Measurements from ENCODE around the gene ANKHD1.

Gene ANKHD1, protein sequence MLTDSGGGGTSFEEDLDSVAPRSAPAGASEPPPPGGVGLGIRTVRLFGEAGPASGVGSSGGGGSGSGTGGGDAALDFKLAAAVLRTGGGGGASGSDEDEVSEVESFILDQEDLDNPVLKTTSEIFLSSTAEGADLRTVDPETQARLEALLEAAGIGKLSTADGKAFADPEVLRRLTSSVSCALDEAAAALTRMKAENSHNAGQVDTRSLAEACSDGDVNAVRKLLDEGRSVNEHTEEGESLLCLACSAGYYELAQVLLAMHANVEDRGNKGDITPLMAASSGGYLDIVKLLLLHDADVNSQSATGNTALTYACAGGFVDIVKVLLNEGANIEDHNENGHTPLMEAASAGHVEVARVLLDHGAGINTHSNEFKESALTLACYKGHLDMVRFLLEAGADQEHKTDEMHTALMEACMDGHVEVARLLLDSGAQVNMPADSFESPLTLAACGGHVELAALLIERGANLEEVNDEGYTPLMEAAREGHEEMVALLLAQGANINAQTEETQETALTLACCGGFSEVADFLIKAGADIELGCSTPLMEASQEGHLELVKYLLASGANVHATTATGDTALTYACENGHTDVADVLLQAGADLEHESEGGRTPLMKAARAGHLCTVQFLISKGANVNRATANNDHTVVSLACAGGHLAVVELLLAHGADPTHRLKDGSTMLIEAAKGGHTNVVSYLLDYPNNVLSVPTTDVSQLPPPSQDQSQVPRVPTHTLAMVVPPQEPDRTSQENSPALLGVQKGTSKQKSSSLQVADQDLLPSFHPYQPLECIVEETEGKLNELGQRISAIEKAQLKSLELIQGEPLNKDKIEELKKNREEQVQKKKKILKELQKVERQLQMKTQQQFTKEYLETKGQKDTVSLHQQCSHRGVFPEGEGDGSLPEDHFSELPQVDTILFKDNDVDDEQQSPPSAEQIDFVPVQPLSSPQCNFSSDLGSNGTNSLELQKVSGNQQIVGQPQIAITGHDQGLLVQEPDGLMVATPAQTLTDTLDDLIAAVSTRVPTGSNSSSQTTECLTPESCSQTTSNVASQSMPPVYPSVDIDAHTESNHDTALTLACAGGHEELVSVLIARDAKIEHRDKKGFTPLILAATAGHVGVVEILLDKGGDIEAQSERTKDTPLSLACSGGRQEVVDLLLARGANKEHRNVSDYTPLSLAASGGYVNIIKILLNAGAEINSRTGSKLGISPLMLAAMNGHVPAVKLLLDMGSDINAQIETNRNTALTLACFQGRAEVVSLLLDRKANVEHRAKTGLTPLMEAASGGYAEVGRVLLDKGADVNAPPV (N-terminal part only)

GRCh38 chr5:140401362-140402257 lies at the start of gene ANKHD1:
Gene ANKHD1, plus strand, starts transcription at chr5:140401833. Its CDS starts 135 bp downstream, at chr5:140401968.
- peak; percentile 100 for DNase-seq

GRCh38 chr5:140355546-140355945 lies 46.1 kb upstream of the ANKHD1 start:
- no peak for DNase-seq

GRCh38 chr5:140356853-140357725 lies 44.5 kb upstream of the ANKHD1 start:
- DNase-seq = no peak

- DNase-seq = peak; percentile 82
These were observed 43.9 kb upstream of the ANKHD1 start for GRCh38 chr5:140357726-140358093.

DNA sequence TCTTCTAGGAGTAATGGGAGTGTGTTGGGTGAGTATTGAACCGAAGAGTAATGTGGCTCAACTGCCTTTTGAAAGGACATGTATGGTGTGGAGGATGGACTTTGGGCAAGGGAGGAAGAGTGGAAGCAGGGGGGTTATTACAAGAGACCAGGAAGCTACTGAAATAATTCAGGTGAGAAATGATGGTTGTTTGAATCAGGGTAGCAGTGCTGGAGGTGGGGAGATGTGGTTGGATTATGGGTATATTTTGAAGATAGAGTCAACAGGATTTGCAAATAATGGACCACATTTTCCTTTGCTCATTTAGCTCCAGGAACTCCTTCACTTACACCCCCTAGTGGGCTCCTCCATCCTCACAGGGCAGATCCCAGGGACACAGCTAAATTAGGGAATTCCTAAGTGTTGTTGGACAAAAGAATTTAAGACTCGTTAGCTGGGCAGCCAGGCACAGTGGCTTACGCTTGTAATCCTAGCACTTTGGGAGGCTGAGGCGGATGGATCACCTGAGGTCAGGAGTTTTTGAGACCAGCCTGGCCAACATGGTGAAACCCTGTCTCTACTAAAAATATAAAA lies 42.8 kb upstream of the ANKHD1 start:
- no peak for DNase-seq

- DNase-seq = no peak
These were observed 41.5 kb upstream of the ANKHD1 start, which contains the start of gene SLC4A9 for GRCh38 chr5:140360101-140360500. Gene SLC4A9, plus strand, starts transcription at chr5:140360194. Its CDS starts 43 bp downstream, at chr5:140360237.

DNA sequence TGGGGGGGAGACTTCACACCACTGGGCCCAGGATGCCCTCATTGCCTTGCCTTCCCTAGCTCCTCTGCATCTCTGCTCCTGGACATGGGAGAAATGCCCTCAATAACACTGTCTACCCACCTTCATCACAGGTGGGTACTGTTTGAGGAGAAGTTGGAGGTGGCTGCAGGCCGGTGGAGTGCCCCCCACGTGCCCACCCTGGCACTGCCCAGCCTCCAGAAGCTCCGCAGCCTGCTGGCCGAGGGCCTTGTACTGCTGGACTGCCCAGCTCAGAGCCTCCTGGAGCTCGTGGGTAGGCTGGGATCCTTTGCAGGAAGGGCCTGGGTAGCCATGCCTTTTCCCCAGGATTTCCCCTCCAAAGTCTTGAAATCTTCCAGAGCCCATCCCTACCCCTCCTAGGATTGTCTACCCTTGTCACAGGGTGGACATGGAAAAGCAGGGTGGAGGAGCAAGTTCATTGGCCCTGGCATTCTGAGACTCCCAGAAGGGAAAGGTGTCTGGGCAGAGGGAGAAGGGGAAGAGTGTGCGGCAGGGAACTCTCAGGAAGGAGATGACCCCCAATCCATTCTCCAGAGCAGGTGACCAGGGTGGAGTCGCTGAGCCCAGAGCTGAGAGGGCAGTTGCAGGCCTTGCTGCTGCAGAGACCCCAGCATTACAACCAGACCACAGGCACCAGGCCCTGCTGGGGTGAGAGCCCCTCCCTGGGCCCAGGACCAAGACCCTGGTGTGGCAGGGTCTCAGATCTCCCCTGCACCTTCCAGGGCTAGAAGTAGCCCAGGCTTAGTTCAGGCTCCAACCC lies 40.8 kb upstream of the ANKHD1 start:
- DNase-seq = no peak

- DNase-seq = no peak
These were observed 39.7 kb upstream of the ANKHD1 start for GRCh38 chr5:140361901-140362300.

GRCh38 chr5:140362311-140362710 lies 39.3 kb upstream of the ANKHD1 start:
- DNase-seq = no peak

- peak; percentile 84 for DNase-seq
These were observed 38.6 kb upstream of the ANKHD1 start for GRCh38 chr5:140362875-140363630.

- no peak for DNase-seq
These were observed 37.8 kb upstream of the ANKHD1 start for GRCh38 chr5:140363631-140364471.

DNA sequence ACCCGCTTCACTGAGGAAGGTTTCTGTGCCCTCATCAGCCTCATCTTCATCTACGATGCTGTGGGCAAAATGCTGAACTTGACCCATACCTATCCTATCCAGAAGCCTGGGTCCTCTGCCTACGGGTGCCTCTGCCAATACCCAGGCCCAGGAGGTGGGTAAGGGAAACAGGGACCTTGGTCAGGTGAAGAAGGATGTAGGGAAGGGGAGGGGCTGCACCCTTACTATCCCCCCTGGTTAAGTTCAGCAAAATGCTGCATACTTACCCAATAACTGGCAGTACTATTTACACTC lies 37.2 kb upstream of the ANKHD1 start:
- no peak for DNase-seq

DNA sequence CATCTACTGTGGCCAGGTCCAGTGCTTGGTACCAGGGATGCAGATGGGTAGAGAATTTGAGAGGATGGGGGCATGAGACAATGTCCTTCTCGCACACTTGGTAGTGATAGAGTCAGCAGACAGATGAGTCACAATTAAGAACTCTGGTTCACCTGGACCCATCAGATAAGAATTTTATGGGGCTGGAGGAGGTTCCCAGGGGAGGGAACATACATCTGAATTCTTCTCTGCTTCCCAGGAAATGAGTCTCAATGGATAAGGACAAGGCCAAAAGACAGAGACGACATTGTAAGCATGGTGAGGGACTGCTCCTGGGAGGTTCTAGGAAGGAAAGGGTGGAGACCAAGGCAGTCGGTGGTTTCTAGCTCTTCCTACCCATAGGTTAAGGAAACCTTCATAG lies 36.4 kb upstream of the ANKHD1 start:
- DNase-seq = no peak

DNA sequence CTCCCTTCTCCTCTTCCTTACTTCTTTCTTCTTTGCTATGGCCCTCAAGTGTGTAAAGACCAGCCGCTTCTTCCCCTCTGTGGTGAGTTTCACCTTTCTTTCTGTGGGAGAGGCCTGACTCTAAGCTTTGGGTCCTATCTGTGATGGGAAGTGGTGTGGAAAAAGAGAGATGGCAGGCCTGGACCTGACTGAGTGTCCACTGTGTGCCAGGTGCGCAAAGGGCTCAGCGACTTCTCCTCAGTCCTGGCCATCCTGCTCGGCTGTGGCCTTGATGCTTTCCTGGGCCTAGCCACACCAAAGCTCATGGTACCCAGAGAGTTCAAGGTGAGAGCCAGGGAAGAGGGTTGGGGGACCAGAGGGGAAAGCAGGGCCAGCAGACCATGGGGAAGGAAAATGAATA lies 35.7 kb upstream of the ANKHD1 start:
- DNase-seq = no peak

DNA sequence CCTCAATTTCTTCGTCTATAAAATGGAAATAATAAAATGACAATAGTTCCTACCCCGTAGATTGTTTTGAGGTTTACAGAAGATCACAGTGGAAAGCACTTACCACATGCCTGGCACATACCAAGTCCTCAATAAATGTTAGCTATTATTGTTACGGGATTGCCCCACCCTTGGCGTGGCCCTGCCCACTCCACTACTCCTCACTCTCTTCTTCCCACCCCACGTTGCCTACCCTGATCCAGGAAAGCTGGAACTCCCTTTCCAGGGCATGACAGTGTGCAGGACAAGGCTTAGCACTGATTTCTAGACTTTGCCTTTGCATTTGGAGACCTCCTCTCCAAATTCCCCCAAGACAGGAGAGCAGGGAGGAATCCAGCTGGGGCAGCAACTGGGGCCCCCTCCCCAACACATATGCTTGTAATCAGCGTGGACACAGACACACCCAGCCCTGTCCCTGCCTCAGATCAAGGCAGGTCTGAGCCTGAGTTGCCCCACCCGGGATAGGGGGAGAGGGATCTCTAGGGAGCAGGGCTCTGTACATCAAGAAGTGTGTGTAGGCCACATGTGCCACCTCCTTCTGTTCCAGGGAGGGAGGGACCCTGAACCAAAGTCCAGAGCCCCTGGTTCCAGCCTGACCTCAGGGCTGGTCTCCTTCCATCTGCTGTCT lies 34.9 kb upstream of the ANKHD1 start:
- no peak for DNase-seq

- DNase-seq = no peak
These were observed 34.2 kb upstream of the ANKHD1 start for GRCh38 chr5:140367256-140368013.

Data from CD4-positive, alpha-beta T cell treated with Interleukin-17A for 1 hour (primary cell).